Stimulated activated memory B cell treated with anti-CD40 and anti-IgM and Interleukin-4, amounts not matched to agents 10 μg/mL and 1 μg/mL and 100 μg/mL, for 72 hours (primary cell): ENCODE measurements around the gene ADARB1.
"Not testable (repeated sequence)": the region's sequence is repeated elsewhere in the genome, so short reads cannot be mapped to it uniquely, and the experiment has no call there.

Experiments
- ATAC-seq: fragments of 150-1000 bp; cut with Tn5 transposase; 2 replicates; pipeline ENCODE4 v1.10.0; 2021
- H3K27ac Mint-ChIP-seq: one replicate; pipeline ENCODE4 v1.8.0; 2022; ENCODE audit warnings: mild to moderate bottlenecking, mixed read lengths
- H3K27me3 Mint-ChIP-seq: one replicate; pipeline ENCODE4 v1.8.0; 2022; ENCODE audit warnings: mixed read lengths
- H3K36me3 Mint-ChIP-seq: one replicate; pipeline ENCODE4 v1.8.0; 2022; ENCODE audit warnings: mixed read lengths
- H3K4me1 Mint-ChIP-seq: one replicate; pipeline ENCODE4 v1.8.0; 2022; ENCODE audit warnings: mixed read lengths
- H3K4me3 Mint-ChIP-seq: one replicate; pipeline ENCODE4 v1.8.0; 2022; ENCODE audit warnings: mild to moderate bottlenecking, moderate library complexity, mixed read lengths
- H3K9me3 Mint-ChIP-seq: one replicate; pipeline ENCODE4 v1.8.0; 2022; ENCODE audit warnings: mixed read lengths

Gene ADARB1

DNA sequence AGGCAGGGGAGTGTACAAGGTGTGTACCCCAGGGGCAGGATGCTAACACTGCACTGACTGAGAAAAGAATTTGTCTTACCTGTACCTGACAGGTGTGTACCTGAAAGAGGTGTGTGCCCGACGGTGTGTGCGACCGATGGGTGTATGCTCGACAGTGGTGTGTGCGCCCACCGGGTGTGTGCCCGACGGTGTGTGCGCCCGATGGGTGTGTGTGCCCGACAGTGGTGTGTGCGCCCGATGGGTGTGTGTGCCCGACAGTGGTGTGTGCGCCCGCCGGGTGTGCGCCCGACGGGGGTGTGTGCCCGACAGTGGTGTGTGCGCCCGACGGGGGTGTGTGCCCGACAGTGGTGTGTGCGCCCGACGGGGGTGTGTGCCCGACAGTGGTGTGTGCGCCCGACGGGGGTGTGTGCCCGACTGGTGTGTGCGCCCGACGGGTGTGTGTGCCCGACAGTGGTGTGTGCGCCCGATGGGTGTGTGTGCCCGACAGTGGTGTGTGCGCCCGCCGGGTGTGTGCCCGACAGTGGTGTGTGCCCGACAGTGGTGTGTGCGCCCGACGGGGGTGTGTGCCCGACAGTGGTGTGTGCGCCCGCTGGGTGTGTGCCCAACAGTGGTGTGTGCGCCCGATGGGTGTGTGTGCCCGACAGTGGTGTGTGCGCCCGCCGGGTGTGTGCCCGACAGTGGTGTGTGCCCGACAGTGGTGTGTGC, 59.3 kb downstream of the ADARB1 start:
- H3K27ac Mint-ChIP-seq, H3K27me3 Mint-ChIP-seq, H3K9me3 Mint-ChIP-seq, ATAC-seq, H3K4me3 Mint-ChIP-seq: not testable (repeated sequence)
- Mint-ChIP-seq H3K4me1 (peaks cover 17% of the 10 kb centered on the region), H3K36me3 (peaks cover 21% of the 10 kb centered on the region)

DNA sequence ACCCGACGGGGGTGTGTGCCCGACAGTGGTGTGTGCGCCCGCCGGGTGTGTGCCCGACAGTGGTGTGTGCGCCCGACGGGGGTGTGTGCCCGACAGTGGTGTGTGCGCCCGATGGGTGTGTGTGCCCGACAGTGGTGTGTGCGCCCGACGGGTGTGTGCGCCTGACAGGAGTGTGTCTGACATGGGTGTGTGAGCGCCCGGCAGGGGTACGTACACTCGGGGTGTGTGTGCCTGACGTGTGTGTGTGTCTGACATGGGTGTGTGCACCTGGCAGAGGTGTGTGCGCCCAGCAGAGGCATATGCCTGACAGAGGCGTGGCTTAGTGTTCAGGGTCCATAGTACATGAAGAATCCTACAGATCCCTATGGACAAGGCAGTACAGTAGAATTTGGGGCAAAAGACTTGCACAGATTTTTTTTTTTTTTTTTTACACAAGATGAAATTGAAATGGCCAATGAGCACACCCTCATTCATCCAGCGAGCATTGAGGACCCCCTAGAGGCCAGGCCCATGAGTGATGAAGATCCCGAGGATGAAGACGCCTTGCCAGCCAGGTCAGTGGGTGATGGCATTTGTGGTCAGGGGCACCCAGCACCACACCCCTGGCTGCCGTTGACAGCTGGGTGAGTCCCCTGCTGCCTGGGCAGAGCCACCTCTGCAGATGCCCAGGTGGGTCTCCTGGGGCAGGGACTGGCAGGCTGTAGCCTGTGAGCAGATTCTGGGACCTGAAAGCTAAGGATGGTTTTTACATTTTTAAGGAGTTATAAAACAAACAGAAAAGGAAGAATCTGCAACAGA, 60.1 kb downstream of the ADARB1 start:
- Mint-ChIP-seq H3K9me3 (no peaks in the 10 kb centered on the region), H3K27me3 (no peaks in the 10 kb centered on the region), H3K4me1 (peaks cover 17% of the 10 kb centered on the region), H3K36me3 (peaks cover 21% of the 10 kb centered on the region), H3K27ac (no peak overlapping the region), H3K4me3 (no peak overlapping the region)
- ATAC-seq, result no peak

DNA sequence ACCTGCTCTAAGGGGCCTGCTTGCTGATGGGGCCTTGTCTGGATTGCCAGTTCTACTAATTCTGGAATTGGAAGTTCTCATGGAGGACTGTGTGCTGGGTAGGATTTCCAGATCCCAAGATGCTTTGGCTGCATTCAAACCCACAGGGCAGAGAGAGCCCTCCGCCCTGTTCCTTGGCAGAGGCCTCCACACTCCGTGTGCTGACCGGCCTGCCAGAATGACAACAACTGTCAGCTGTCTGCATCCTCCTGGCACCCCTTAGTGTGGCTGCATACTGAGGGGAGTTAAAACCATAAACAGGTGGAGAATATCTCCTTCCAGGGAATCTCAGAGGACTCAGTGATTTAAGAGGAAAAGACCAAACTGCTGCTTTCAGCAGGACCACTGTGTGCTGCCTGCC, 60.7 kb downstream of the ADARB1 start:
- ATAC-seq, result no peak
- no peak overlapping the region for H3K4me3 Mint-ChIP-seq
- H3K9me3 Mint-ChIP-seq, result no peaks in the 10 kb centered on the region
- H3K36me3 Mint-ChIP-seq, result peaks cover 18% of the 10 kb centered on the region
- H3K27ac Mint-ChIP-seq, result no peak overlapping the region
- H3K27me3 Mint-ChIP-seq, result no peaks in the 10 kb centered on the region
- H3K4me1 Mint-ChIP-seq, result peaks cover 15% of the 10 kb centered on the region

DNA sequence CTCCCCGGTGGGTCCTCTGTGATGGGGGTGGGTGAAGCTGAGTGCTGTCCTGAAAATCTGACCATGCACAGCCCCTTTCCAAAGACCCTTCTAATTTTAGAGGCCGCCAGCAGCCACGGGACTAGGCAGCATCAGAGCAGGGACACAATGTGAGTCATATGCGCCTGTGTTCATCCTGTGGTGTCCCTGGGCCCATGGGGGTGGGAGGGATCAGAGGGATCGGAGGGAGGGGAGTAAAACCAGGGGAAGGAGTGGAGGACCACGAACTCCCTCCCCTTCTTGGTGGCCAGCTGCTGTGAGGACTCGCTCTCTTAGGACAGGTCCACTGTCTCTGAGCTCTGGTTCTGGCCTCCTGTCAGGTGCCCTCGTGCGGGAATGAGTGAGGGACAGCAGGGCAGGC, 61.5 kb downstream of the ADARB1 start:
- Mint-ChIP-seq H3K4me1 (peaks cover 15% of the 10 kb centered on the region), H3K27ac (no peak overlapping the region), H3K4me3 (no peak overlapping the region), H3K27me3 (no peaks in the 10 kb centered on the region), H3K36me3 (peaks cover 18% of the 10 kb centered on the region), H3K9me3 (no peaks in the 10 kb centered on the region)
- ATAC-seq, result no peak

DNA sequence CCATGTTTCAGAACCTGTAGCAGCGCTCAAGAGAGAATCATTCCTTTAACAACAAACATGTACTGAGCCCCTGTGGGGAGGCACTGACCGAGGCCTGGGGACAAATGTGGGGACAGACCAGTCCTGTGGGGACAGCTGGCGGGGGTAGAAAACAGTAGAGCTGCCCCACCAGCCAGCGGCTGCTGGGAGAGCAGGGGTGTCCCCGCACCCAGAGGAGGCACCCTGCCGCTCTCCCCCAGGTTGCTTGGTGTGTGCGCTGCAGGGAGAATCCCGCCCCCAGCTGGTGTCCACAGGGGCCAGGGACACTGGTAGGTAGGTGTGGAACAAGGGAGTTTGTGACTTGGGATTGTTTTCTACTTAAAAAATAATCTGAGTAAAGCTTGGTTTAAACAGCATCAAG, 62.1 kb downstream of the ADARB1 start:
- H3K27me3 Mint-ChIP-seq, result no peaks in the 10 kb centered on the region
- H3K36me3 Mint-ChIP-seq, result peaks cover 18% of the 10 kb centered on the region
- no peak overlapping the region for H3K27ac Mint-ChIP-seq
- no peak overlapping the region for H3K4me3 Mint-ChIP-seq
- H3K9me3 Mint-ChIP-seq, result no peaks in the 10 kb centered on the region
- ATAC-seq, result no peak
- H3K4me1 Mint-ChIP-seq, result peaks cover 15% of the 10 kb centered on the region

DNA sequence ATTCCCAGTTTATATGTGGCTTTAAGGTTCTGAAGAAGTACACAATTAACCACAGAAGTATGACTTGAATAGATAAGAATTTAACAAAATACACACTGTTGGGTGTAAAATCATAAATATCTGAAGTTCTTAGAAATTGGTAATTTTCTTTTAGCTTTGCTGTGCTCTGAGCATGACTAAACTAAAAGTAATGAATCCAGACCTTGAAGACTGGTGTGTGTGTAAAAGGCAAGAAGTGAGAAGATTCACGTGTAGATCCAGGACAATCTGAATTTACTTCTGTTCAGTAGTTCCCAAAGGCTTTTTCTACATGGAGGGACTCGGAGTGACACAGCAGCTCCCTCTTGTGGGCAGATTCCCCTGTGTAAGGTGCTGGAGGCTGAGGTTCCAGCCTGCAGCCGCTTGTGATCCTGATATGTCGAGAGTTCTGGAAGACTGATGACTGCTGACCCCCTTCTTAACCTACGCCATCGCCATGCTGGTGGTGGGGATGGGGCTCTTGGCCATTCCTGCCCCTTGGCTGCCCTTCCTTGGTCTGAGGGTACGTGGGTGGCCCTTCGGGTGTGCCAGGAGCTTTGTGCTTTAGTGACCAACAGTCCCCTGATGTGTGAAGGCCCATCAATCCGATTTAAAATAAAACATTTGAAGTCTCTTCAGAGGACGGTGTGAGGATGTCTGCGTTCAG, 62.7 kb downstream of the ADARB1 start:
- peaks cover 18% of the 10 kb centered on the region for H3K36me3 Mint-ChIP-seq
- H3K9me3 Mint-ChIP-seq, result no peaks in the 10 kb centered on the region
- peaks cover 15% of the 10 kb centered on the region for H3K4me1 Mint-ChIP-seq
- no peak overlapping the region for H3K4me3 Mint-ChIP-seq
- no peaks in the 10 kb centered on the region for H3K27me3 Mint-ChIP-seq
- peak; percentile 45 for ATAC-seq
- no peak overlapping the region for H3K27ac Mint-ChIP-seq

DNA sequence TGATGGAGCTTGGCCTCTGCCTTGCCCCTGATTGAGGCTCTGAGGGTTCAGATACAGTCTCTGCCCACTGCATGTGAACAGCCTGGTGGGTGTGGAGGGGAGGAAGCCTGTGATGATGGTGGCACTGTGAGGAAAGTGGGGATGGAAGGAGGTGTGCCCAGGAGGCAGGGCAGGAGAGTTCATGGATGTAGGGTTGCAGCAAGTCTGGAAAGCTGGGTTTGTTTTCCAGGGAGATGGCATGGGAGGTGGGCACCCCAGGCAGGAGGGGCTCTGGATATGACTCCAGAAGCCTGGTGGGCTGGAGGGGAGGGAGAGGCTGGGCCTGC, 63.2 kb downstream of the ADARB1 start:
- Mint-ChIP-seq H3K9me3 (no peaks in the 10 kb centered on the region), H3K27ac (no peak overlapping the region), H3K36me3 (peaks cover 18% of the 10 kb centered on the region), H3K4me1 (peaks cover 15% of the 10 kb centered on the region), H3K27me3 (no peaks in the 10 kb centered on the region), H3K4me3 (no peak overlapping the region)
- ATAC-seq, result no peak

DNA sequence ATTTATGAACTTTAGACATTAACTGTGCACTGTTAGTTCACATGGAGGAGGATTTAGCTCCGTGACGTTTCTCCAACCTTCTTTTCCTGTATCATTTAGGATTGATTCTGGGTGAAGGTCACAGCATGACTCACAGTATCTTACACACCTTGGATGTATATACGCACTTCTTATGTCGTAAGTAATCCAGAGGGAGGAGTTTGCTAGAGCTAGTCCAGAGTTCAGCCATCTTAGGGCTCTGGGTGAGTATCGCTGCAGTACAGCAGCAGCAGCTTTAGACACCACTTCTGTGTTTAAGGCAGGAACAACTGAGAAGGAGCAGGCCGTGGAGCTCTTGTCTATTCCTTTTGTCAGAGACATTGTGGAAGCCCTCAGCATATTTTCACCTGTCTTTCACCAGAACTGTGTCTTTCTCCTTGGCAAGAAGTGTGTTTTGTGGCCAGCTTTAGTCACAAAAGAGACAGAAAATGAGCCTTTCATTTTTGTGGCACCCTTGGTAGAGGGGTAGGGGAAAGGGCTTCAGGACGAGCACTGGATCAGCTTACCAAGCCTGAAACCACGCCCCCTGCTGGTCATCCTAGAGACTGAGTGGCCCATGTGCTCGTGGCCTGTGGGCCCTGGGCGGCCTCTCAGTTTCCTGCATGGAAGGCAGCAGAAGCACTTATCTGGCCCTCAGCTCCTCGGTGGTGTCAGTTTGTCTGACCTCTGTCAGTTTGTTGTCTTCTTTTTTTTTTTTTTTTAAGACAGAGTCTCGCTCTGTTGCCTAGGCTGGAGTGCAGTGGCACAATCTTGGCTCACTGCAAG, 64.0 kb downstream of the ADARB1 start:
- peaks cover 24% of the 10 kb centered on the region for H3K36me3 Mint-ChIP-seq
- H3K4me3 Mint-ChIP-seq, result no peak overlapping the region
- H3K27ac Mint-ChIP-seq, result no peak overlapping the region
- H3K9me3 Mint-ChIP-seq, result no peaks in the 10 kb centered on the region
- peaks cover 15% of the 10 kb centered on the region for H3K4me1 Mint-ChIP-seq
- no peaks in the 10 kb centered on the region for H3K27me3 Mint-ChIP-seq
- ATAC-seq, result no peak

DNA sequence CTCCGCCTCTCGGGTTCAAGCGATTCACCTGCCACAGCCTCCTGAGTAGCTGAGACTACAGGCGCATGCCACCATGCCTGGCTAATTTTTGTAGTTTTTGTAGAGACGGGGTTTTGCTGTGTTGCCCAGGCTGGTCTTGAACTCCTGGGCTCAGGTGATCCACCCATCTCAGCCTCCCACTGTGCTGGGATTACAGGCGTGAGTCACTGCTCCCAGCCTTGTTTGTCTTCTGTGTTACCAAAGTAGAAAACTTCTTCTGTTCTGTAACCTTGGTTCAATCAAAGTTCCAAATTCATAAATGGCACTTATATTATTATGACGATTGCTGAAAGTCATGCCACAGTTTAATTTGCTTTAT, 64.6 kb downstream of the ADARB1 start:
- Mint-ChIP-seq H3K4me1 (peaks cover 15% of the 10 kb centered on the region), H3K36me3 (peaks cover 29% of the 10 kb centered on the region)
- H3K27ac Mint-ChIP-seq, H3K27me3 Mint-ChIP-seq, ATAC-seq, H3K4me3 Mint-ChIP-seq, H3K9me3 Mint-ChIP-seq: not testable (repeated sequence)

DNA sequence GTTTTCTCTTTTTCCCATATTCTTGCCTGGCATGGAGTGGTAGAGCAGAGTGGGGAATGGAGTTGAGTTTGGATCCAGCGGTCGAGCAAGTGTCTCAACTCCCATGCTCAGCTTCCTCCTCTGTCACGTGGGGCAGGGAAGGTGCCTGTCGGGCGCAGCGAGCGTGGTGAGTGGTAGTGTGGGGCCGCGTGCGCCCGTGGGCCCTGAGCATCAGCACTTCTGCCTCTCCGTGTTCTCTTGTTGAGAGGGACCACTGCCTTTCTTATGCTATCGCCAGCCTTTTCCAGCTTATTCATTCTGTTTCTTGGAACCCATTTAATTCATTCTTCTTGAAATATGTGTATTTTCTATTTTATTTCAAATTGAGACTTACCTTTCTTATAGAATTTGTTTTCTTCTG, 65.1 kb downstream of the ADARB1 start:
- no peak overlapping the region for H3K27ac Mint-ChIP-seq
- H3K4me3 Mint-ChIP-seq, result no peak overlapping the region

DNA sequence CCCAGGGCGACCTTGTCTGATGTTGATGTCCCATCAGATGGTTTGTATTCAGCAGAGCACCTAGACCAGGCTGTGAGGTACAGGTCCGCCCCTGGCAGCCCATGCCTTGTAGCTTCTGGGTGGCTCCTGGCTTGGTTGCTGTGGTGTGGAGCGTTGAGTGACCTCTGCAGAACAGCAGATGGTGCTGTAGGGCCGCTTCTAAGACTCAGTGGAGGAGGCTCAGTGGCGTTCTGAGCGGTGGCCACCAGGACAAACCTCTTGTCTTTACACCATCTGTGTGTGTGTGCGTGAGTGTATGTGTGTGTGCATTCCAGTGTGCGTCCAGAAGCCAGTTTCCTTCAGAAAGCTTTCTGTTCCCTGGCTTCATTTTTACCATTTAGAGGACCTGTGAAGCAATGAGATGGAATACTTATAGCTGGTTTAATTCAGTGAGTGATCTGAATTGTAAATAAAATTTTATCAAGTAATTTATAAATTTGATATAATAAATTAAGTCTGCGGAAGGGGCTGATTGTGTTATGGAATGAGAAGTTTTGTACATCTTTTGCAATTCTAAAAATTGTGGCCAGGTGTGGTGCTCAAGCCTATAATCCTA, 66.1 kb downstream of the ADARB1 start:
- H3K27ac Mint-ChIP-seq, result no peak overlapping the region

More for the DNA sequence above, 65.1 kb downstream of the ADARB1 start:
- Mint-ChIP-seq H3K27me3 (no peaks in the 10 kb centered on the region), H3K36me3 (peaks cover 32% of the 10 kb centered on the region), H3K4me1 (peaks cover 15% of the 10 kb centered on the region), H3K9me3 (no peaks in the 10 kb centered on the region)
- ATAC-seq, result no peak

DNA sequence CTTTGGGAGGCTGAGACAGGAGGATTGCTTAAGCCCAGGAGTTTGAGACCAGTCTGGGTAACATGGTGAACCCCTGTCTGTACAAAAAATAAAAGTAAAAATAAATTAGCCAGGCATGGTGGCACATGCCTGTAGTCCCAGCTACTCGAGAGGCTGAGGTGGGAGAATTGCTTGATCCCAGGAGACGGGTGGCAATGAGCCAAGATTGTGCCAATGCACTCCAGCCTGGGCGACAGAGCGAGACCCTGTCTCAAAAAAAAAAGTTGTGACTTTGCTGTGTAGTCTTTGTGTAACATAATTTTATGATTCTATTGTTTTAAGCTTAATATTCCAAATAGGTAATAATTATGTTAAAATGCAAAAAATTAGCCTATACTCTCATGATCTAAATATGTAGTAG, 66.6 kb downstream of the ADARB1 start:
- H3K36me3 Mint-ChIP-seq, result peaks cover 35% of the 10 kb centered on the region

More for the DNA sequence above, 66.1 kb downstream of the ADARB1 start:
- Mint-ChIP-seq H3K9me3 (no peaks in the 10 kb centered on the region), H3K36me3 (peaks cover 32% of the 10 kb centered on the region), H3K4me3 (no peak overlapping the region), H3K4me1 (peaks cover 15% of the 10 kb centered on the region), H3K27me3 (no peaks in the 10 kb centered on the region)
- peak; percentile 98 for ATAC-seq

DNA sequence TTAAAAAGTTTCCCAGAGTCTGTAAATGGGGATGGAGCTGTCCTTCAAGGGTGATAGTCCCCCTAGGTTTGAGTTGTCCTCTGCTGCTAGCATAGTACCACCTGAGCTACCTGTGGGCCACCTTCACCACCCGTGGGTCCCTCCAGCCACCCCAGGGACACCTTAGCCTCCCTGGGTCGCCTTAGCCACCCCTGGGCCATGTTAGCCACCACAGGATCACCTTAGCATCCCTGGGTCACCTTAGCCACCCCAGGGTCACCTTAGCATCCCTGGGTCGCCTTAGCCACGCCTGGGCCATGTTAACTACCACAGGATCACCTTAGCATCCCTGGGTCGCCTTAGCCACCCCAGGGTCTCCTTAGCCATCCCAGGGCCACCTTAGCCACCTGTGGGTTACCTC, 67.1 kb downstream of the ADARB1 start:
- H3K4me1 Mint-ChIP-seq, result peaks cover 15% of the 10 kb centered on the region

More for the DNA sequence above, 66.6 kb downstream of the ADARB1 start:
- ATAC-seq, H3K27me3 Mint-ChIP-seq, H3K27ac Mint-ChIP-seq, H3K9me3 Mint-ChIP-seq, H3K4me3 Mint-ChIP-seq: not testable (repeated sequence)
- peaks cover 15% of the 10 kb centered on the region for H3K4me1 Mint-ChIP-seq

DNA sequence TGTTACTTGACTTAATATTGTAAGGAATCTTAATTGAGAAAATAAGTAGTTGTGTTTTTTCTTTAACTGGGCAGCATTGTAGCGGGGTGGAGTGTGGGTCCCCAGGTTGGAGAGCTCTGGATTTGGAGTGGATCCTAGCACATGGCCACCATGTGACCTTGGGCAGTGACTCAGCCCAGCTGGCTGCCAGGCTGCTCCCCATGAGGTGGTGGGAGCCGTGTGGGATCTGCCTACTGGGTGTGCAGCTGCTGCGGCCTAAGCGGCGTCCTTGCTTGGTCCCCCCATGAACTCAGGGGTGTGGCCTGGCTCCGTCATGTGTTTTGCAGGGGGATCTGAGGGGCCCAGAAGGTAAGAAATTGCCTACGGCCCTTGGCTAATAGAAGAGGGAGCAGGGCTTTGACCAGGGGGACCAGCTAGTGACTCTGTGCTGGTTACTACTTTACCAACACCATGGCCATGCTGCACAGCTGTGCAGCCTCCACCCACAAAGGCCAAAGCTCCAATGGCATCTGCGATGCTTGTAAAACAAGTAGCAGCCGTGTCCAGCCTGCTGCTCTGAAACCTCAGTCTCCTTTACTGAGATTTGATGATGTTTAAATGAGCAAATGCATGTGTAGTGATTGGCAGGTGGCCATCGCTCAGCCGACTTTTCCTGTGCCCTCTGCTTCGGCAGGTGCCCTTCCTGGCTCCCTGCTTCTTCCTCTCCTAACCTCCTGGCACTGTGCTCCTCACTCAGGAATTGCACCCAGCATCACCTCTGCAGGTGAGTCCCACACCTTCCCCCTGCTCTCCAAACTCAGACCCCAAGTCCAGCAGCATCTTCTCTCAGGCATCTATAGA, 68.3 kb downstream of the ADARB1 start:
- H3K27me3 Mint-ChIP-seq, result no peaks in the 10 kb centered on the region
- H3K4me1 Mint-ChIP-seq, result peaks cover 7% of the 10 kb centered on the region
- no peak for ATAC-seq

More for the DNA sequence above, 67.1 kb downstream of the ADARB1 start:
- Mint-ChIP-seq H3K27me3 (no peaks in the 10 kb centered on the region), H3K4me3 (no peak overlapping the region), H3K27ac (no peak overlapping the region), H3K9me3 (no peaks in the 10 kb centered on the region), H3K36me3 (peaks cover 40% of the 10 kb centered on the region)
- no peak for ATAC-seq

More for the DNA sequence above, 68.3 kb downstream of the ADARB1 start:
- Mint-ChIP-seq H3K9me3 (no peaks in the 10 kb centered on the region), H3K27ac (no peak overlapping the region), H3K36me3 (peaks cover 42% of the 10 kb centered on the region), H3K4me3 (no peak overlapping the region)
